ENCODE measurements around the gene MIS12. TPM values are rescaled to one million over a fixed set of nuclear protein-coding genes. Genes with fewer than 3 reads are reported as not detected.

MIS12 gene
- total RNA-seq, 1 experiment from 2014 or later: 14.7 TPM

- no peaks in the 10 kb centered on the region for H3K4me1 ChIP-seq (ENCODE audit: control insufficient read depth in 1 of 2, insufficient read depth in 2 of 2, low read length in 2 of 2)
- H3K79me2 ChIP-seq (ENCODE audit: insufficient read depth, low read length): peaks cover 25% of the 10 kb centered on the region
- peaks cover 32 to 57% of the 10 kb centered on the region in 2 experiments for H3K36me3 ChIP-seq (ENCODE audit: control insufficient read depth in 1 of 2, insufficient read depth in 2 of 2, low read length in 2 of 2)
- no peak overlapping the region for H2AFZ ChIP-seq (ENCODE audit: low read depth, low read length, poor library complexity, severe bottlenecking)
- TF ChIP-seq ELF1 (IDR thresholded peaks at IDR 0.05; ENCODE audit: borderline replicate concordance, low read depth) (no peak), EZH2 (IDR thresholded peaks at IDR 0.05) (no peak), EGR1 (IDR thresholded peaks at IDR 0.05; ENCODE audit: low read depth) (no peak), TCF7L2 (IDR thresholded peaks at IDR 0.05; ENCODE audit: borderline replicate concordance, extremely low read depth, insufficient read depth, insufficient read length) (no peak), CEBPB (IDR thresholded peaks at IDR 0.05; ENCODE audit: low read depth) (no peak), SP1 (IDR thresholded peaks at IDR 0.05; ENCODE audit: low read depth) (no peak), ATF3 (IDR thresholded peaks at IDR 0.05) (no peak), FOSL1 (IDR thresholded peaks at IDR 0.05; ENCODE audit: low read depth) (no peak), RAD21 (IDR thresholded peaks at IDR 0.05; ENCODE audit: low read depth) (no peak)
- TF ChIP-seq, protein P1, sequence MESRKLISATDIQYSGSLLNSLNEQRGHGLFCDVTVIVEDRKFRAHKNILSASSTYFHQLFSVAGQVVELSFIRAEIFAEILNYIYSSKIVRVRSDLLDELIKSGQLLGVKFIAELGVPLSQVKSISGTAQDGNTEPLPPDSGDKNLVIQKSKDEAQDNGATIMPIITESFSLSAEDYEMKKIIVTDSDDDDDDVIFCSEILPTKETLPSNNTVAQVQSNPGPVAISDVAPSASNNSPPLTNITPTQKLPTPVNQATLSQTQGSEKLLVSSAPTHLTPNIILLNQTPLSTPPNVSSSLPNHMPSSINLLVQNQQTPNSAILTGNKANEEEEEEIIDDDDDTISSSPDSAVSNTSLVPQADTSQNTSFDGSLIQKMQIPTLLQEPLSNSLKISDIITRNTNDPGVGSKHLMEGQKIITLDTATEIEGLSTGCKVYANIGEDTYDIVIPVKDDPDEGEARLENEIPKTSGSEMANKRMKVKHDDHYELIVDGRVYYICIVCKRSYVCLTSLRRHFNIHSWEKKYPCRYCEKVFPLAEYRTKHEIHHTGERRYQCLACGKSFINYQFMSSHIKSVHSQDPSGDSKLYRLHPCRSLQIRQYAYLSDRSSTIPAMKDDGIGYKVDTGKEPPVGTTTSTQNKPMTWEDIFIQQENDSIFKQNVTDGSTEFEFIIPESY (IDR thresholded peaks at IDR 0.05; ENCODE audit: extremely low read depth, insufficient replicate concordance, low read length): no peak
- no peak overlapping the region for H3K4me3 ChIP-seq (replicated peaks in 1 of 2; ENCODE audit: low read depth in 1 of 2, low read length in 2 of 2)
- ChIA-PET RAD21 (ENCODE audit: low non-redundant PET in 1 of 2, low total read pairs in 2 of 2, uncharacterized antibody in 2 of 2, unreplicated experiment in 2 of 2) (no interaction called here), CTCF (no interaction called here), POLR2A (no interaction called here)
- H3K27me3 ChIP-seq (ENCODE audit: insufficient read depth, low read length): no peaks in the 10 kb centered on the region
- no peaks in the 10 kb centered on the region for H3K9me3 ChIP-seq (ENCODE audit: control insufficient read depth in 1 of 2, insufficient read depth in 1 of 2, low read depth in 1 of 2, low read length in 2 of 2)
- no peak for DNase-seq (ENCODE audit: low read depth, low spot score)
- ATAC-seq: no peak
- H3K9me2 ChIP-seq (ENCODE audit: insufficient read depth): no peaks in the 10 kb centered on the region
- H4K20me1 ChIP-seq (ENCODE audit: insufficient read depth): no peaks in the 10 kb centered on the region
- H3K9ac ChIP-seq (ENCODE audit: low read length): no peak overlapping the region
- BruUV-seq (replicated peaks): no TSS peak
- no peak overlapping the region for H3K4me2 ChIP-seq (ENCODE audit: low read length)
- no peak overlapping the region for H3K27ac ChIP-seq (ENCODE audit: low read depth, low read length)
- intact Hi-C loops (cut with micrococcal nuclease): no loop called here
Observed at GRCh38 chr17:5446786-5447185, 39.6 kb upstream of the MIS12 start.
